Measurements from ENCODE around the gene TMCO5A.

The TMCO5A gene

GRCh38 chr15:37973856-37974255, 39.4 kb downstream of the TMCO5A start:
- DNase-seq (ENCODE audit: low read depth in 2 of 2), result no peak

- no peak for DNase-seq (ENCODE audit: low read depth in 2 of 2)
These were observed 43.8 kb downstream of the TMCO5A start for GRCh38 chr15:37978231-37978630.

- no peak for DNase-seq (ENCODE audit: low read depth in 2 of 2)
These were observed 45.4 kb downstream of the TMCO5A start for GRCh38 chr15:37979671-37980409.

GRCh38 chr15:37981201-37981600, 46.8 kb downstream of the TMCO5A start:
- no peak for DNase-seq (ENCODE audit: low read depth in 2 of 2)

- no peak for DNase-seq (ENCODE audit: low read depth in 2 of 2)
These were observed 47.3 kb downstream of the TMCO5A start for GRCh38 chr15:37981775-37982174.

GRCh38 chr15:37984368-37984767, 49.9 kb downstream of the TMCO5A start:
- DNase-seq (ENCODE audit: low read depth in 2 of 2), result no peak

GRCh38 chr15:37995461-37996347, 61.3 kb downstream of the TMCO5A start:
- DNase-seq (ENCODE audit: low read depth in 2 of 2), result no peak

All from stimulated activated CD4-positive, alpha-beta T cell treated with anti-CD3 and anti-CD28 coated beads, Interleukin-15, amount 100 ng/mL, for 48 hours (primary cell).